Osteoblast (primary cell): ENCODE data around the gene OBP2A. TPM values are rescaled to one million over a fixed set of nuclear protein-coding genes. Genes with fewer than 3 reads are reported as not detected.

Experiments
- DNase-seq: peaks from one replicate; pipeline ENCODE4 v3.0.0; 2011; ENCODE audit warnings: low spot score, mixed read lengths; ENCODE audit not compliant: insufficient read length; ENCODE audit errors: missing footprints
- H2AFZ ChIP-seq: 2 replicates; pipeline ENCODE4 v1.6.0; 2011; ENCODE audit warnings: mild to moderate bottlenecking, low read length
- H3K27ac ChIP-seq: 2 replicates; pipeline ENCODE4 v1.5.1; 2011; ENCODE audit warnings: mild to moderate bottlenecking, low read depth, low read length, moderate library complexity
- H3K27me3 ChIP-seq: 2 replicates; pipeline ENCODE4 v1.6.0; 2012; ENCODE audit warnings: mild to moderate bottlenecking, control low read depth, inconsistent platforms, low read length, moderate library complexity; ENCODE audit not compliant: insufficient read depth
- H3K36me3 ChIP-seq: 2 replicates; pipeline ENCODE4 v1.5.1; 2011; ENCODE audit warnings: mild to moderate bottlenecking, low read length, control low read depth, moderate library complexity; ENCODE audit not compliant: insufficient read depth
- H3K4me1 ChIP-seq: 2 replicates; pipeline ENCODE4 v1.5.1; 2011; ENCODE audit warnings: mild to moderate bottlenecking, low read length, control low read depth, moderate library complexity; ENCODE audit not compliant: insufficient read depth
- H3K4me2 ChIP-seq: 2 replicates; pipeline ENCODE4 v1.6.0; 2011; ENCODE audit warnings: mild to moderate bottlenecking, low read length; ENCODE audit not compliant: insufficient read depth
- H3K4me3 ChIP-seq: fragments of 200-600 bp; sonication (generic); 3 replicates; pipeline ENCODE4 v1.5.1; 2012; ENCODE audit warnings: mild to moderate bottlenecking, low read length, inconsistent platforms; ENCODE audit not compliant: insufficient read depth
- H3K79me2 ChIP-seq: 2 replicates; pipeline ENCODE4 v1.6.0; 2012; ENCODE audit warnings: mild to moderate bottlenecking, low read length, control low read depth, inconsistent platforms; ENCODE audit not compliant: insufficient read depth
- H3K9me3 ChIP-seq: 2 replicates; pipeline ENCODE4 v1.5.1; 2011; ENCODE audit warnings: low read depth, low read length, control low read depth
- H4K20me1 ChIP-seq: 2 replicates; pipeline ENCODE4 v1.6.0; 2012; ENCODE audit warnings: mild to moderate bottlenecking, low read length, control low read depth; ENCODE audit not compliant: insufficient read depth
- CTCF ChIP-seq: IDR thresholded peaks from 2 replicates; pipeline ENCODE4 v1.5.1; 2011; ENCODE audit warnings: mild to moderate bottlenecking, low read depth, low read length, moderate library complexity; ENCODE audit errors: extremely low read depth
- total RNA-seq: library from RNA; depleted of rRNA; stranded (reverse); fragments of >200 nt; gene quantifications from 2 replicates; pipeline ENCODE4 v1.2.3, GENCODE V29; 2012

OBP2A gene
- total RNA-seq, 1 donor = not detected

DNA sequence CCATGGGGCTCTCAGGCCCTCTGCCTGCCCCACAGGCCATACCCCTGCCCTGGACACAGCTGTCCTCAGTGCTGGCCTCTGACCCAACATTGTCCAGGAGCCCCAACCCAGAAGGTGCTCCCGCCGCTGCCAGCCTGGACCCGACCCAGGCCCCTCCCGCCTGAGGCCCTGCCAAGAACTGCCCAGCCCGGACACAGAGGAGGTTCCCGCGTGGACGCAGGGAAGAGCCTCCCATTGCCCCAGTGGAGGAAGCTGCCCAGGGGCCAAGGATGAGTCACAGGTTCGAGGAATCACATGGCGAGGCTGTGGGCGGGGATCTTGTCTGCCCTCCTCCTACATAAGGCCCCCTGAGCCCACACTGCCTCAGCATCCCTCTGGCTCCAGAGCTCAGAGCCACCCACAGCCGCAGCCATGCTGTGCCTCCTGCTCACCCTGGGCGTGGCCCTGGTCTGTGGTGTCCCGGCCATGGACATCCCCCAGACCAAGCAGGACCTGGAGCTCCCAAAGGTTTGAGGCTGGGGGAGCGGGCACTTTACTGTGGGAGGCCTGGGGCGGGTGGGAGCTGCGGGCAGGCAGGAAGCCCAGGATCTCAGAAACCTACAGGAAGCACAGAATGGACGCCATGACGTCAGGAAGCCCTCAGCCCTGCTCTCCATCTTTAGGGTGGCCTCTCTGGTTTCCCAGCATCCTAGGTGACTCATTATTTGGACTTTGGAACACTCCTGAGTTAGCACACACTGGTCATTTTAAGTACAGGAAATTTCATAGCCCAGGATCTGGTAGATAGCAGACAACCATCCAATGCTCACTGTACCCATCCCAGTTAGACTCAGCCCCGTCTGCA lies 15.7 kb downstream of the OBP2A start, which contains the start of gene PAEP:
PAEP (plus strand) TSS at position 366 of the 844 bp plus-strand sequence.
- H2AFZ ChIP-seq = no peak within 1 kb of the TSS
- H3K27me3 ChIP-seq = no peaks in the 10 kb centered on the region
- no peaks in the 10 kb centered on the region for H3K79me2 ChIP-seq
- no peaks in the 10 kb centered on the region for H4K20me1 ChIP-seq
- H3K27ac ChIP-seq = no peak within 1 kb of the TSS
- no peaks in the 10 kb centered on the region for H3K9me3 ChIP-seq
- no peak within 1 kb of the TSS for H3K4me3 ChIP-seq
- no peak for TF ChIP-seq CTCF
- H3K36me3 ChIP-seq = no peaks in the 10 kb centered on the region
- no peaks in the 10 kb centered on the region for H3K4me1 ChIP-seq
- DNase-seq = no peak
- no peak within 1 kb of the TSS for H3K4me2 ChIP-seq

GRCh38 chr9:135562235-135562745 lies 16.4 kb downstream of the OBP2A start:
- no peak overlapping the region for H3K4me2 ChIP-seq
- H3K4me1 ChIP-seq = no peaks in the 10 kb centered on the region
- H3K27ac ChIP-seq = no peak overlapping the region
- H3K4me3 ChIP-seq = no peak overlapping the region
- H3K27me3 ChIP-seq = no peaks in the 10 kb centered on the region
- no peaks in the 10 kb centered on the region for H4K20me1 ChIP-seq
- no peaks in the 10 kb centered on the region for H3K36me3 ChIP-seq
- DNase-seq = no peak
- H2AFZ ChIP-seq = no peak overlapping the region
- H3K79me2 ChIP-seq = no peaks in the 10 kb centered on the region
- H3K9me3 ChIP-seq = no peaks in the 10 kb centered on the region
- TF ChIP-seq CTCF = no peak

DNA sequence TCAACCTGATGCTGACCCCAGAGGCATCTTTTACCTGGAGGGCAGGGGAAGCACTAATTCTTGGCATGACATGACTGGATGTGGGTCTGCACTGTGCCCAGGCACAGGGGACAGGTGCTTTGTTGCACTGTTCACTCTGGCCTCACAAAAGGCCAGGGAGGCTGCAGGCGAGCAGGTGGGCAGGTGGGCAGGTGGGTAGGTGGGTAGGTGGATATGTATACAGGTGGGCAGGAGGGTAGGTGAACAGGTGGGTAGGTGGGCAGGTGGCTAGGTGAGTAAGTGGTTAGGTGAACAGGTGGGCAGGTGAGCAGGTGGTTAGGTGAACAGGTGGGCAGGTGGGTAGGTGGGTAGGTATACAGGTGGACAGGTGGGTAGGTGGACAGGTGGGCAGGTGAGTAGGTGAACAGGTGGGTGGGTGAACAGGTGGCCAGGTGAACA lies 17.1 kb downstream of the OBP2A start:
- no peaks in the 10 kb centered on the region for H3K9me3 ChIP-seq
- H3K36me3 ChIP-seq = no peaks in the 10 kb centered on the region
- H3K4me1 ChIP-seq = no peaks in the 10 kb centered on the region
- H3K79me2 ChIP-seq = no peaks in the 10 kb centered on the region
- no peak overlapping the region for H3K27ac ChIP-seq
- DNase-seq = no peak
- H2AFZ ChIP-seq = no peak overlapping the region
- no peaks in the 10 kb centered on the region for H4K20me1 ChIP-seq
- no peak overlapping the region for H3K4me2 ChIP-seq
- H3K27me3 ChIP-seq = no peaks in the 10 kb centered on the region
- H3K4me3 ChIP-seq = no peak overlapping the region
- TF ChIP-seq CTCF = no peak

DNA sequence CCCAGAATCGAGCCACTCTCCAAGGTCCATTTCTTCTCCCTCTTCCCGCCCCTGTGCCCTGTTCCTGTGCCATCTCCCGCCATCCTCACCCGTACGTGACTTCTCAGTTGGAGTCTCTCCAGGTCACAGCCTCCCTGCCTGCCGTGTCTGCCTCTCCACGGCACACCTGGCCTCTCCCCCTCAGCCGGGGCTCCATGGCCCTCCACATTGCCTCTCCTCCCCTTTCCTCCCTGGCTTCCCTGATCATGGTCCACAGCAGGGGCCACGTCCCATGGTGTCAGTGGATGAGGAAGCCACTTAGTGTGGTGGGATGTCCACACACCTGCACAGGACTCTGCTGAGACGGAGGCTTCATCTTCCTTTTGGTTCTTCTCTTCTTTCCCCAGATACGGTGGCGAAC lies 17.9 kb downstream of the OBP2A start:
- no peak overlapping the region for H3K4me2 ChIP-seq
- DNase-seq = no peak
- H3K27ac ChIP-seq = no peak overlapping the region
- H3K9me3 ChIP-seq = no peaks in the 10 kb centered on the region
- no peak overlapping the region for H2AFZ ChIP-seq
- TF ChIP-seq CTCF = no peak
- H3K79me2 ChIP-seq = no peaks in the 10 kb centered on the region
- no peaks in the 10 kb centered on the region for H3K4me1 ChIP-seq
- no peaks in the 10 kb centered on the region for H3K36me3 ChIP-seq
- H3K27me3 ChIP-seq = no peaks in the 10 kb centered on the region
- H3K4me3 ChIP-seq = no peak overlapping the region
- no peaks in the 10 kb centered on the region for H4K20me1 ChIP-seq
